ENCODE results near the gene C2CD3.

C2CD3 gene

DNA sequence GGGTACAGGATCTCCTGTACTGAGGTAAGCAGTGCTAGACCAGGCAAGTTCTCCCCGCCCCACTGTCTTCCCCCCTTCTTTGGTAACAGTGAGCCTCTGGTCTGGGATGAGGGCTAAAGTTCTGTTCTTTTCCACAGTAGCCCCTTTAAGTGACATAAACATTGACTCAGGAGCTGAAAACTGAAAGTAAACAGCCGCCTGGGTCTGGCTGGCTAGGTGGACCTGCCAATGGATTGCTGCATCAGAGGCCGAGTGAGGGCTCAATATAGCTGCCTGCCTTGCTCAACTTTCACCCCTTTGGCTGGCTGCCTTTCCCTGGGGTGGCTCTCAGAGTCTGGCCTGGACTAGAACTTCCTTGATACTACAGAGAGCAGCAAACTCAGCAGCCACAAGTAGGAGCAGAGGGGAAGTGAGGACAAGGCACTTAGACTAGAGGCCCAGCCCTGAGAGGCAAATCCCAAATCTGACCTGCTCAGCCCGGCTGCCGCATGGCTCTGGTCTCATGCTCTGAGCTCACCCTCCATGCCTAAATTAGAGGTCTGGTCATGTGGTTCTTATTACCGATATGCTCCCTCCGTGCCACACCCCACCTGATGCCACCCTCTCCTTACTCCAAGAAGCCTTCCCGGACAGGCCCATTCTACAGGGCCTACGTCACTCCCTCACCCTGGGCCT is 152.3 kb downstream of the C2CD3 start:
- in situ Hi-C loops (cut with MboI; ENCODE audit: low pct_unique_long_range_greater_than_20kb, low sequenced_read_pairs, unreplicated experiment): no loop called here
- no peak for DNase-seq (ENCODE audit: low spot score)
- TF ChIP-seq, protein P1, sequence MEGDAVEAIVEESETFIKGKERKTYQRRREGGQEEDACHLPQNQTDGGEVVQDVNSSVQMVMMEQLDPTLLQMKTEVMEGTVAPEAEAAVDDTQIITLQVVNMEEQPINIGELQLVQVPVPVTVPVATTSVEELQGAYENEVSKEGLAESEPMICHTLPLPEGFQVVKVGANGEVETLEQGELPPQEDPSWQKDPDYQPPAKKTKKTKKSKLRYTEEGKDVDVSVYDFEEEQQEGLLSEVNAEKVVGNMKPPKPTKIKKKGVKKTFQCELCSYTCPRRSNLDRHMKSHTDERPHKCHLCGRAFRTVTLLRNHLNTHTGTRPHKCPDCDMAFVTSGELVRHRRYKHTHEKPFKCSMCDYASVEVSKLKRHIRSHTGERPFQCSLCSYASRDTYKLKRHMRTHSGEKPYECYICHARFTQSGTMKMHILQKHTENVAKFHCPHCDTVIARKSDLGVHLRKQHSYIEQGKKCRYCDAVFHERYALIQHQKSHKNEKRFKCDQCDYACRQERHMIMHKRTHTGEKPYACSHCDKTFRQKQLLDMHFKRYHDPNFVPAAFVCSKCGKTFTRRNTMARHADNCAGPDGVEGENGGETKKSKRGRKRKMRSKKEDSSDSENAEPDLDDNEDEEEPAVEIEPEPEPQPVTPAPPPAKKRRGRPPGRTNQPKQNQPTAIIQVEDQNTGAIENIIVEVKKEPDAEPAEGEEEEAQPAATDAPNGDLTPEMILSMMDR (IDR thresholded peaks at IDR 0.05; ENCODE audit: extremely low read depth, insufficient read depth, missing control alignments): no peak

DNA sequence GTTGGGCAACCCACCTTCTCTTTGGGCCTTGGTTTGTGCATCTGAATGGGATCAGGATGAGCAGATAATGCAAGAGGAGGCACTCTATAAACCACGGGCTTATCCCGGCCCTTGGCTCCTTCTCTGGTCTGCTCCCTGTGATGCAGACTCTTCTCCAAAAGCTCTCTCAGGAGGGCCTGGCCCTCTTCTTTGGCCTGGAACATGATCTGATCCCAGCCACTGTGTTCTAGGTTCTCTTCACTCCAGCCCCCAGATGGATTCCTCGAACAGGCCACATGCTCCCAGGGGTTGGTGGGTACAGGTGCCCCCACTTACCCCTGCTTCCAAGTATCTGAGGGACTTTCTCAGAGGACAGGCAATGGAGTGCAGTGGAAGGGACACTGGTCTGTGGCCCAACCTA is 153.2 kb downstream of the C2CD3 start:
- no peak for DNase-seq (ENCODE audit: low spot score)

DNA sequence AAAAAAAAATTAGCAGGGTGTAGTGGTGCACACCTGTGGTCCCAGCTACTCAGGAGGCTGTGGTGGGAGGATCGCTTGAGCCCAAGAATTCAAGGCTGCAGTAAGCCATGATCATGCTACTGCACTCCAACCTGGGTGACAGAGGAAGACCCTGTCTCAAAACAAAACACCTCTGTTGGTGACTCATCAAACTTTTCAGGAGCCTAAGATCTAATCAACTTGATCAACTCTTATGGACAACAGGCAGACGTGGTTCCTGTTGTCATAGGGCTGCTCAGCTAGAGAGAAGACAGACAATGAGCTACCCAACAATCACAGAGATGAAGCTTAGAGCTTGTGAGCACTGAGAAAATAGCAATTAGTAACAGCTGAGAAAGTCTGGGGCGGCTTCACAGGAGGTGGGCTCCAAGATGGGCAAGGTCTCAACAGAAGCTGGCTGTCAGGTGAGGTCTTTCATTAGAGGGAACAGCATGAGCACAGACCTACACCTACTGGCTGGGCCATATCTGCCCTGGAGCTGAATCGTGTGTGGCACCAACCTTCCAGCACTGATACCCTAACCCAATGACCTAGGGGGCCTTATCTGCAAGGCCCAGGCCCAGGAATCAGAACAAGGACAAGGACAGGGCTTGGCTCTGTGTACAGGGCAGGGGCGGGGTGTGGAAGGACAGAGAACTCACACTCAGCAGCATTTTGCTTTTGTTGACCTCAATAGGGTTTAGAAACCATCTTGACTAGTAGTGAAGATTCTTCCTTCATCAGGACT is 154.7 kb downstream of the C2CD3 start:
- no peak for DNase-seq (ENCODE audit: low spot score)
- in situ Hi-C loops (cut with MboI; ENCODE audit: low pct_unique_long_range_greater_than_20kb, low sequenced_read_pairs, unreplicated experiment): no loop called here
- TF ChIP-seq, protein P1 (IDR thresholded peaks at IDR 0.05; ENCODE audit: extremely low read depth, insufficient read depth, missing control alignments): no peak

More for the DNA sequence above, 153.2 kb downstream of the C2CD3 start:
- in situ Hi-C loops (cut with MboI; ENCODE audit: low pct_unique_long_range_greater_than_20kb, low sequenced_read_pairs, unreplicated experiment): no loop called here
- TF ChIP-seq, protein P1 (IDR thresholded peaks at IDR 0.05; ENCODE audit: extremely low read depth, insufficient read depth, missing control alignments): no peak

DNA sequence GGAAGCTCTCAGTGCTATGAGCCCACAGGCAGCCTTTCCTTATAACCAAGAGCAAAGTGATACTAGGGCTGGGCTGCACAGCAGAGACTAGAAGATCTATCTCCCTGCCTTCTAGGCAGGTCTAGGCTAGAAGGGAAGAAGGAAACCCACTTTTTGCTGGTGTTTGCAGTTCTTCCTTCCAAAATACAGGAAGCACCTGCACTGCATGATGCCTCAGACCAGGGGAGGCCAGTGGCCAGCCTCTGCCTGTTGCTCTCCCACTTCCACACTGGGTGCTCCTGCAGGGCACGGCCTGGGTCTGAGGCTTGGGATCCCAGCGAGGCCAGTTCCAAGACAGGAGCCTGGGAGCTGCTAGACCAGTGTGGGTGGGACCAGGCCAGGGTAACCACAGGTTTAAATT is 155.9 kb downstream of the C2CD3 start:
- TF ChIP-seq, protein P1 (IDR thresholded peaks at IDR 0.05; ENCODE audit: extremely low read depth, insufficient read depth, missing control alignments): no peak
- in situ Hi-C loops (cut with MboI; ENCODE audit: low pct_unique_long_range_greater_than_20kb, low sequenced_read_pairs, unreplicated experiment): no loop called here
- DNase-seq (ENCODE audit: low spot score): no peak

DNA sequence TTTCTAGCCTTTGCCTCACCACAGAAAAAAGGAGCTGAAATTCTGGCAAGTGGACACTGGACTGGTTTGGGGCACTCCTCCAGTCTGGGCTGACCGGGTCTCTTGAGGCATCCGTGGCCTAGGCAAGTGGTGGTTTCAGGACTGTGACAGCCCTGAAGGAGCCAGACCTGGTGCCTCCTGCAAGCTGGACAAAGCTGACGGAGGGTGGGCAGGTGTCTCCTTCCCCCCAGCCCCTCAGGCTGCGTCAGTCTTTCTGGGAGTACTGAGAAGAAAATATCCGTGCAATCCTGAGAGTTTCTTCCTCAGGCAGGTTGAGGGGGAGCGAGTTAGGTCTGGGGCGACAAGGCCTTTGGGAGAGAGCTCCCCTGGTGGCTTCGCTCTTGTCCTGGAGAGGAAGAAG is 157.7 kb downstream of the C2CD3 start:
- TF ChIP-seq, protein P1 (IDR thresholded peaks at IDR 0.05; ENCODE audit: extremely low read depth, insufficient read depth, missing control alignments): no peak
- in situ Hi-C loops (cut with MboI; ENCODE audit: low pct_unique_long_range_greater_than_20kb, low sequenced_read_pairs, unreplicated experiment): no loop called here
- DNase-seq (ENCODE audit: low spot score): no peak

DNA sequence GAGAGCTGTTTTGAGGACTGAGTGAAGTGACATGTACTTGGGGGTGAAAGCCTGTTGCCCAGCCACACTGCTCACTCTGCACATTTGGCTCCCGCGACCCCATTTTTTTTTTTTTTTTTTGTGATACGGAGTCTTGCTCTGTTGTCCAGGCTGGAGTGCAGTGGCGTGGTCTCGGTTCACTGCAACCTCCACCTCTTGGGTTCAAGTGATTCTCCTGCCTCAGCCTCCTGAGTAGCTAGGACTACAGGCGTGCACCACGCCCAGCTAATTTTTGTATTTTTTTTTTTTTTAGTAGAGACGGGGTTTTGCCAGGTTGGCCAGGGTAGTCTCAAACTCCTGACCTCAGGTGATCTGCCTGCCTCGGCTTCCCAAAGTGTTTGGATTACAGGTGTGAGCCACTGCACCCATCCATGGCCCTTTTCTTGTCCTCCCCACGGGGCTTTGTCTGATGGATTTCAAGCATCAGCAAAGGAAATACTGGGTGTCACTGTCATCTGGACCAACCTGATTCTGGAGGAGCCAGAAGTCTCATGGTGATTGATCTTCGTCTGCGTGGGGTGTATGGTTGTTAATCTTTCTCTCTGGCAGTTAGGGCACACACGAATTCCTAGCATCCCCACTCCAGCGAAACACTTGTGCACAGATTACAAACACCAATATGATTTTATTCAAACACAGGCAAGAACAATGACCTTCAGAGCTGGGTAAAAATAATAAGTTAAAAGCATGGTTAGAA is 158.6 kb downstream of the C2CD3 start:
- no peak for DNase-seq (ENCODE audit: low spot score)
- in situ Hi-C loops (cut with MboI; ENCODE audit: low pct_unique_long_range_greater_than_20kb, low sequenced_read_pairs, unreplicated experiment): no loop called here
- TF ChIP-seq, protein P1 (IDR thresholded peaks at IDR 0.05; ENCODE audit: extremely low read depth, insufficient read depth, missing control alignments): no peak

Measured in GM13977 (cell line).